ENCODE results near the gene SAMM50.

SAMM50 gene

GRCh38 chr22:44032126-44032730 lies 77.0 kb downstream of the SAMM50 start:
- DNase-seq: no peak

- DNase-seq: no peak
Measured at GRCh38 chr22:44033287-44033686, 78.0 kb downstream of the SAMM50 start.

GRCh38 chr22:44033694-44034093 lies 78.5 kb downstream of the SAMM50 start:
- no peak for DNase-seq

GRCh38 chr22:44037519-44038375 lies 82.5 kb downstream of the SAMM50 start:
- DNase-seq: no peak

GRCh38 chr22:44039566-44040171 lies 84.4 kb downstream of the SAMM50 start:
- no peak for DNase-seq

- no peak for DNase-seq
Measured at GRCh38 chr22:44042249-44043218, 87.3 kb downstream of the SAMM50 start.

- DNase-seq: no peak
Measured at GRCh38 chr22:44045145-44045544, 89.9 kb downstream of the SAMM50 start.

Measured in GDM1 (cell line).